H9 (cell line): ENCODE measurements around the gene PLCB1. TPM values are rescaled to one million over a fixed set of nuclear protein-coding genes. Genes with fewer than 3 reads are reported as not detected.

Experiments
- DNase-seq: peaks from one replicate; pipeline ENCODE4 v3.0.0-alpha.2; 2017
- H2AFZ ChIP-seq: one replicate; pipeline ENCODE4 v1.6.1; 2013; ENCODE audit warnings: mild to moderate bottlenecking, low read length, control low read depth, moderate library complexity
- H2AK5ac ChIP-seq: 2 replicates; pipeline ENCODE4 v1.6.1; 2013; ENCODE audit warnings: low read length, control low read depth, mixed read lengths; ENCODE audit not compliant: insufficient read length
- H2BK120ac ChIP-seq: one replicate; pipeline ENCODE4 v1.6.1; 2013; ENCODE audit warnings: low read depth, mild to moderate bottlenecking, low read length, control low read depth, inconsistent platforms; ENCODE audit not compliant: poor library complexity, severe bottlenecking
- H2BK12ac ChIP-seq: 2 replicates; pipeline ENCODE4 v1.6.1; 2013; ENCODE audit warnings: low read length, control low read depth, mixed read lengths, low read depth; ENCODE audit not compliant: insufficient read length
- H2BK15ac ChIP-seq: 2 replicates; pipeline ENCODE4 v1.6.1; 2013; ENCODE audit warnings: low read depth, low read length, control low read depth
- H2BK20ac ChIP-seq: one replicate; pipeline ENCODE4 v1.6.1; 2013; ENCODE audit warnings: low read depth, mild to moderate bottlenecking, low read length, control low read depth, inconsistent platforms; ENCODE audit not compliant: poor library complexity, severe bottlenecking
- H2BK5ac ChIP-seq: 2 replicates; pipeline ENCODE4 v1.6.1; 2013; ENCODE audit warnings: low read length, control low read depth, mixed read lengths; ENCODE audit not compliant: insufficient read length
- H3K14ac ChIP-seq: 2 replicates; pipeline ENCODE4 v1.6.1; 2013; ENCODE audit warnings: low read length, control low read depth; ENCODE audit not compliant: insufficient read depth
- H3K18ac ChIP-seq: 2 replicates; pipeline ENCODE4 v1.6.1; 2013; ENCODE audit warnings: low read depth, mild to moderate bottlenecking, mixed read lengths, low read length, control low read depth; ENCODE audit not compliant: insufficient read length
- H3K23ac ChIP-seq: 2 replicates; pipeline ENCODE4 v1.6.1; 2013; ENCODE audit warnings: low read length, control low read depth, mixed read lengths, low read depth; ENCODE audit not compliant: insufficient read length
- H3K23me2 ChIP-seq: 2 replicates; pipeline ENCODE4 v1.6.1; 2013; ENCODE audit warnings: low read depth, mild to moderate bottlenecking, mixed read lengths, low read length, control low read depth; ENCODE audit not compliant: insufficient read length, poor library complexity, severe bottlenecking
- H3K27ac ChIP-seq: 2 replicates; pipeline ENCODE4 v1.5.1; 2013; ENCODE audit warnings: low read length, control low read depth, mixed read lengths, low read depth; ENCODE audit not compliant: insufficient read length
- H3K27me3 ChIP-seq: 2 replicates; pipeline ENCODE4 v1.6.1; 2013; ENCODE audit warnings: low read length, control low read depth, inconsistent platforms; ENCODE audit not compliant: insufficient read depth
- H3K4ac ChIP-seq: 2 replicates; pipeline ENCODE4 v1.6.1; 2013; ENCODE audit warnings: low read depth, mild to moderate bottlenecking, control low read depth, inconsistent platforms, low read length, moderate library complexity
- H3K4me1 ChIP-seq: 2 replicates; pipeline ENCODE4 v1.6.1; 2013; ENCODE audit warnings: low read length, control low read depth, inconsistent platforms; ENCODE audit not compliant: insufficient read depth
- H3K4me2 ChIP-seq: 2 replicates; pipeline ENCODE4 v1.6.1; 2013; ENCODE audit warnings: low read length, control low read depth, mixed read lengths; ENCODE audit not compliant: insufficient read length, insufficient read depth
- H3K56ac ChIP-seq: 2 replicates; pipeline ENCODE4 v1.6.1; 2013; ENCODE audit warnings: low read depth, mild to moderate bottlenecking, mixed read lengths, low read length, control low read depth; ENCODE audit not compliant: insufficient read length
- H3K79me1 ChIP-seq: 2 replicates; pipeline ENCODE4 v1.6.1; 2013; ENCODE audit warnings: low read depth, mild to moderate bottlenecking, moderate library complexity, low read length, control low read depth, inconsistent platforms; ENCODE audit not compliant: insufficient read depth, poor library complexity, severe bottlenecking
- H3K79me2 ChIP-seq: 2 replicates; pipeline ENCODE4 v1.6.1; 2013; ENCODE audit warnings: low read length, control low read depth, inconsistent platforms; ENCODE audit not compliant: insufficient read depth
- H3K9ac ChIP-seq: 2 replicates; pipeline ENCODE4 v1.6.1; 2013; ENCODE audit warnings: low read length, control low read depth, mixed read lengths; ENCODE audit not compliant: insufficient read length; ENCODE audit errors: extremely low read depth
- H3K9me3 ChIP-seq: one replicate; pipeline ENCODE4 v1.6.1; 2013; ENCODE audit warnings: low read depth, low read length, inconsistent platforms; ENCODE audit not compliant: control insufficient read depth
- H3T11ph ChIP-seq: one replicate; pipeline ENCODE4 v1.6.1; 2013; ENCODE audit warnings: mild to moderate bottlenecking, low read length, control low read depth, inconsistent platforms
- H4K20me1 ChIP-seq: one replicate; pipeline ENCODE4 v1.6.1; 2013; ENCODE audit not compliant: control insufficient read depth, insufficient read length, insufficient read depth
- H4K5ac ChIP-seq: 2 replicates; pipeline ENCODE4 v1.6.1; 2013; ENCODE audit warnings: low read depth, mild to moderate bottlenecking, mixed read lengths, low read length, control low read depth; ENCODE audit not compliant: insufficient read length
- H4K8ac ChIP-seq: replicated peaks from 2 replicates; pipeline ENCODE4 v1.6.1; 2013; ENCODE audit warnings: low read length, control low read depth, mixed read lengths, low read depth; ENCODE audit not compliant: insufficient read length
- H4K91ac ChIP-seq: 2 replicates; pipeline ENCODE4 v1.6.1; 2013; ENCODE audit warnings: low read depth, mild to moderate bottlenecking, moderate library complexity, mixed read lengths, low read length, control low read depth; ENCODE audit not compliant: insufficient read length
- H3K27ac Mint-ChIP-seq, 3 experiments: 2 replicates in 2 of 3; 3 replicates in 1 of 3; pipeline ENCODE4 v1.8.0; 2020 to 2021; ENCODE audit warnings: mixed read lengths in 3 of 3, mild to moderate bottlenecking in 1 of 3, moderate library complexity in 1 of 3
- H3K27me3 Mint-ChIP-seq: 2 replicates; pipeline ENCODE4 v1.8.0; 2021; ENCODE audit warnings: low read depth, mild to moderate bottlenecking, moderate library complexity, mixed read lengths
- H3K36me3 Mint-ChIP-seq, 3 experiments: 2 replicates in 2 of 3; 3 replicates in 1 of 3; pipeline ENCODE4 v1.8.0; 2020 to 2021; ENCODE audit warnings: low read depth in 3 of 3, mixed read lengths in 3 of 3; ENCODE audit not compliant: insufficient read depth in 1 of 3
- H3K4me1 Mint-ChIP-seq, 2 experiments: 2 replicates each; pipeline ENCODE4 v1.8.0; 2020; ENCODE audit warnings: mixed read lengths in 2 of 2
- H3K4me3 Mint-ChIP-seq, 2 experiments: 2 replicates in 1 of 2; 3 replicates in 1 of 2; pipeline ENCODE4 v1.8.0; 2020 to 2021; ENCODE audit warnings: mild to moderate bottlenecking in 2 of 2, mixed read lengths in 2 of 2, moderate library complexity in 1 of 2
- H3K9me3 Mint-ChIP-seq, 2 experiments: 2 replicates in 1 of 2; 3 replicates in 1 of 2; pipeline ENCODE4 v1.8.0; 2020; ENCODE audit warnings: mild to moderate bottlenecking in 2 of 2, mixed read lengths in 2 of 2, moderate library complexity in 1 of 2
- WGBS: extraction: QIAGEN DNeasy Blood & Tissue Kit; methylation state at CpG from one replicate; pipeline ENCODE4 v1.1.7; 2013; ENCODE audit warnings: missing lambda C conversion rate, low lambda C conversion rate, mixed read lengths; ENCODE audit not compliant: insufficient read length; ENCODE audit errors: extremely low coverage; 5-methylcytosine and 5-hydroxymethylcytosine counted together
- total RNA-seq: library from RNA; stranded (reverse); gene quantifications from 2 replicates; pipeline ENCODE4 v1.2.1, GENCODE V29; 2021
- TF ChIP-seq, protein P1 (sequence below): fragments of 200-600 bp; sonication (generic); conservative IDR thresholded peaks from 3 replicates; pipeline ENCODE4 v1.8.0; 2021; ENCODE audit warnings: antibody characterized with exemption, mild to moderate bottlenecking

PLCB1 gene
- total RNA-seq, 1 experiment from 2014 or later: 11.5 TPM

DNA sequence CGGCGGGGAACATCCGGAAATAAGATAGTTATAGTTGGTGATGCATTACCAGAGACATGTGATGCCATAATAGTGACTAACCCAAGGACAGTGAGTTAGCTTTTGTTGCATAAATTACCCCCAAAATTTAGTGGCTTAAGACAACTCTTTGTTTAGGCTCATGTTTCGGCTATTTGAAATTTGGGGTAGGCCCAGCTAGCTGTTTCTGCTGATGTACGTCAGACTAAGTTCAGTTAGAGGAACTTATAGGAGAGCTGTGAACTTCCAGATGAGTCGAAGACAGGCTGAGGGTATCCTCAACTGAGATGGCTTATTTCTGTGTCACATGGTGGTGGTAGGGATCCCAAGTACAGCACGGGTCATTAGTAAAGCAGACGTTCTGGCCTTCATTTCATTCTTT is 366.5 kb downstream of the PLCB1 start:
- no peaks in the 10 kb centered on the region for H3K4me1 Mint-ChIP-seq
- no peak overlapping the region for H4K8ac ChIP-seq
- no peaks in the 10 kb centered on the region for H3K79me2 ChIP-seq
- no peaks in the 10 kb centered on the region for H3K36me3 Mint-ChIP-seq
- no CpG with 5 or more reads among the region's 8 CpGs for WGBS
- no peaks in the 10 kb centered on the region for H3K23me2 ChIP-seq
- H3T11ph ChIP-seq: no peak overlapping the region
- H4K91ac ChIP-seq: no peak overlapping the region
- H3K27me3 ChIP-seq: no peaks in the 10 kb centered on the region
- H2BK5ac ChIP-seq: no peak overlapping the region
- no peaks in the 10 kb centered on the region for H3K9me3 ChIP-seq
- H4K20me1 ChIP-seq: no peaks in the 10 kb centered on the region
- no peak overlapping the region for H2BK15ac ChIP-seq
- H2AK5ac ChIP-seq: no peak overlapping the region
- no peak overlapping the region for H3K9ac ChIP-seq
- H2BK12ac ChIP-seq: no peak overlapping the region
- H3K27me3 Mint-ChIP-seq: no peaks in the 10 kb centered on the region
- H3K56ac ChIP-seq: no peak overlapping the region
- no peak overlapping the region for H3K4me2 ChIP-seq
- H3K23ac ChIP-seq: no peak overlapping the region
- H3K9me3 Mint-ChIP-seq: no peaks in the 10 kb centered on the region
- no peak overlapping the region for H3K4me3 Mint-ChIP-seq
- no peak overlapping the region for H3K27ac Mint-ChIP-seq
- no peak for DNase-seq
- no peak overlapping the region for H3K14ac ChIP-seq
- H3K18ac ChIP-seq: no peak overlapping the region
- H4K5ac ChIP-seq: no peak overlapping the region
- H3K4ac ChIP-seq: no peak overlapping the region
- H3K79me1 ChIP-seq: no peaks in the 10 kb centered on the region
- no peak overlapping the region for H2BK120ac ChIP-seq
- no peak overlapping the region for H2AFZ ChIP-seq
- no peaks in the 10 kb centered on the region for H3K4me1 ChIP-seq
- H2BK20ac ChIP-seq: no peak overlapping the region
- no peak overlapping the region for H3K27ac ChIP-seq
- TF ChIP-seq, protein P1, sequence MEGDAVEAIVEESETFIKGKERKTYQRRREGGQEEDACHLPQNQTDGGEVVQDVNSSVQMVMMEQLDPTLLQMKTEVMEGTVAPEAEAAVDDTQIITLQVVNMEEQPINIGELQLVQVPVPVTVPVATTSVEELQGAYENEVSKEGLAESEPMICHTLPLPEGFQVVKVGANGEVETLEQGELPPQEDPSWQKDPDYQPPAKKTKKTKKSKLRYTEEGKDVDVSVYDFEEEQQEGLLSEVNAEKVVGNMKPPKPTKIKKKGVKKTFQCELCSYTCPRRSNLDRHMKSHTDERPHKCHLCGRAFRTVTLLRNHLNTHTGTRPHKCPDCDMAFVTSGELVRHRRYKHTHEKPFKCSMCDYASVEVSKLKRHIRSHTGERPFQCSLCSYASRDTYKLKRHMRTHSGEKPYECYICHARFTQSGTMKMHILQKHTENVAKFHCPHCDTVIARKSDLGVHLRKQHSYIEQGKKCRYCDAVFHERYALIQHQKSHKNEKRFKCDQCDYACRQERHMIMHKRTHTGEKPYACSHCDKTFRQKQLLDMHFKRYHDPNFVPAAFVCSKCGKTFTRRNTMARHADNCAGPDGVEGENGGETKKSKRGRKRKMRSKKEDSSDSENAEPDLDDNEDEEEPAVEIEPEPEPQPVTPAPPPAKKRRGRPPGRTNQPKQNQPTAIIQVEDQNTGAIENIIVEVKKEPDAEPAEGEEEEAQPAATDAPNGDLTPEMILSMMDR: no peak
